T-helper 9 cell (primary cell): ENCODE measurements around the gene CHKA.
A peak's percentile ranks its signal among the peaks of the same experiment; 100 is the strongest.

ENCODE experiments used
- DNase-seq: peaks from one replicate; pipeline ENCODE4 v3.0.0-alpha.2; 2020
- total RNA-seq, 2 donors: gene quantifications; one replicate each; lab custom pipeline; 2026; lab: John Stamatoyannopoulos, UW

Gene CHKA
- 8.3 to 8.7 reads per million in 2 donors for total RNA-seq

DNA sequence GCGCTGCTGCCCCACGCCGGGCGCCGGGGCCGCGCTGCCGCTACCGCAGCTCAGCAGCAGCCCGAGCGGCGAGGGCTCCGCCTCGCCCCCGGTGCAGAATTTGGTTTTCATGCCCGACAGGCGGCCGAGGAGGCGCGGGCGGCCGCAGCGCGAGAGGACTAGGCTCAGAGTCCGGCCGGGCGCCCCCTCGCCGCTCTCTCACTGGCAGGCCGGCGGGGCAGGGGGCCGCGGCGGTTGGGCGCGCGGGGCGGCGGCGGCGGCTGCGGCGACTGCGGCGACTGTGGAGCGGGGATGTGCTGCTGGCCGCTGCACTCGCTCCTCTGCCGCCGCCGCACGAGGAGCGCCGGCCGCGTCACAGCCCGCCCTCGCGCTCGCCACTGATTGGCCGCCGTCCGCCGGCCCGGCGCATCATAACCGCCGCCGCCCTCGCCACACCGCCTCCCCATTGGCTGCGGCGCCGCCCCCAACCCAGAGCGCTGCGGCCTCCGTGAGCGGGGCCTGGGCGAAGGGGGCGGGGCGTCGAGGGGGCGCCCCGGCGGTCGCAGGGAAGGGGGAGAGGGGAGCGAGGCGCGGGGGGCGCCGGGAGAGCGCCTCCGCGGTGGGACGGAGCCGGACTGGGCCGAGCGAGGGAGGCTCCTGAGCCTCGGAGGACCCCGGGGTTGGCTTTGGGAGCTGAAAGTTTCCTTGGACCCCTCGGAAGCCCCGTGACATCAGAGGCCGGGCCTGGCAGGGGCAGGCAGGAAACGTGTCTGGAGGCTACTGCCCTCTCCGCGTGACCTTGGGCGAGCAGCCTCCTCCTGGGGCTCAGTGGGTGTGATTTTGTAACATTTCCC lies at the start of gene CHKA:
Gene CHKA (minus strand): TSS at position 322 of the 833 bp plus-strand sequence. CDS start 211 bp downstream, at position 111.
- DNase-seq, result peak; percentile 72

DNA sequence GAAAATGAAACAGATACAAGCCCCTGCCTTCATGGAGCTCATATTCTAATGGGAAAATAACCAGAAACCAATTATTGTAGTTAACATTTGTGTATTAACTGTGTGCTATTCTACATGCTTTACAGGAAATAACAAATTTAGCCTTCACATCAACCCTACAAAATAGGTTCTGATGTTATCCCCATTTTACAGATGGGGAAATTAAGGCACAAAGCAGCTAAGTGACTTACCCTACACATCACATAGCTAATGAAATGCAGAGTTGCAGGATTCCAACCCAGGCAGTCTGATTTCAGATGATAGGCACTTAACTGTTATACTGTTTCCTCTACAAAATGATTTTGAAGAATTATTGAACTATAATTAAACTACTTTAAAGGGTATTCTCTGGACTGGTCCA lies 48.3 kb upstream of the CHKA start:
- DNase-seq, result no peak

DNA sequence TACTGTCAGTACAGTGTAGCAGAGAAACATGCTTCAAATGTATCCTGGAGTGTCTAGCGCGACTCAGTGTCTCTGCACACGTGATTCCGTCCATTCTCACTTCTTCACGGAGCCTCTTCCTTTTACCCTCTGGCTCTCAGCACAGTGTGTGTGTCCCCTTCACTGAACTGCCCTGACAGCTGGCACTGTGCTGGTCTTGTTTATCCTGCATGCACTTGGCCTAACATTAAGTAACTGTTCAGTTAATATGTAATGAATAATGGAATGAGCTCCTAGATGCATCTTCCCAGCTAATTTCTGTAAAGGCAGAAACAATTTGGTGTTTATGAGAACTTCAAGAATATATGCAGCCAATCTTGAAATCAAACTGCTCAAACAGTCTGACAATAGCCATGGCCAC lies 47.5 kb upstream of the CHKA start:
- DNase-seq, result no peak

DNA sequence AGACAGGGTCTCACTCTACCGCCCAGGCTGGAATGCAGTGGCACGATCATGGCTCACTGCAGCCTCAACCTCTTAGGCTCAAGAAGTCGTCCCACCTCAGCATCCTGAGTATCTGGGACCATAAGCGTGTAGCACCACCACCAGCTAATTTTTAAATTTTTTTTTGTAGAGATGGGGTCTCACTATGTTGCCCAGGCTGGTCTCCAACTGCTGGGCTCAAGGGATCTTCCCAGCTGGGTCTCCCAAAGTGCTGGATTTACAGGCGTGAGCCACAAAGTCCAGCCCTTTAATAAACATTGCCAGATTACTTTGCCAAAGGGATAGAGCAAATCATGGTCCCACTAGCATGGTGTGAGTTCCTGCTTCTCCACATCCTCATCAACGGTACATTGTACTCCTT lies 46.3 kb upstream of the CHKA start:
- no peak for DNase-seq

DNA sequence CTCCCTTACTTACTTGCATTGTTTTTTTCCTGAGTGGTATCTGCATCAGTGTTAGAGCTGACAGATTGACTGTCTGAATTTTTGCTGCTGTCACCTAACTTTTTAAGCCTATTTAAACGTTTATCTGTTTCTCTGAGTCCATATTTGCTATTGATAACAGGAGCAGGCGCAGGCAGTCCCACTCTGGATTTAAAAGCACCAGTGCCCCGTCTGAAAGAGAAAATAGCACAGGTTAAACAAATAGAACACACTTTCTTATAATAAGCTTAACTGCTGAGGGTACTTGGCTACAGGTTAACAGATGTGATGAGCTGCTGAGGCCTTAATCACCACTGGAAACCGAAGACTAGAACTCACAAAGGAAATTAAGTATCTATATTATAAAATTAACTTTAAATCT lies 45.8 kb upstream of the CHKA start:
- DNase-seq, result no peak

DNA sequence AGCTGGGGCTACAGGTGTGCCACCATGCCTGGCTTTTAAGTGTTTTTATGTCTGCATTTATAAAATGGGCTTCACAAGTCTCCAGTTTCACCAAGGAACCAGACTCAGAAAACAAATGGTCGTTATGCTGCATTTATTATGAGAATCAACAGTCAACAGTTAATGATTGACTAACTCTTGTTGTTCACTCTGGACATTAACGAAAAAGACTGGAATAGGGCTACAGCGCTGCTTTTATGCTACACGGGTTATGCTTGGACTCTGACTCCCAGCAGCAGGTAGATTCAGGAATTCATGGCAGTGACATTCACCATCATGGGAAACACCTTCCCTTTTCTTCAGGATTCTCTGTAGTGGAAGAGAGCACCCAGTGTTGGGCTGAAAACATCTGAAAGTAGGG lies 44.4 kb upstream of the CHKA start:
- no peak for DNase-seq

DNA sequence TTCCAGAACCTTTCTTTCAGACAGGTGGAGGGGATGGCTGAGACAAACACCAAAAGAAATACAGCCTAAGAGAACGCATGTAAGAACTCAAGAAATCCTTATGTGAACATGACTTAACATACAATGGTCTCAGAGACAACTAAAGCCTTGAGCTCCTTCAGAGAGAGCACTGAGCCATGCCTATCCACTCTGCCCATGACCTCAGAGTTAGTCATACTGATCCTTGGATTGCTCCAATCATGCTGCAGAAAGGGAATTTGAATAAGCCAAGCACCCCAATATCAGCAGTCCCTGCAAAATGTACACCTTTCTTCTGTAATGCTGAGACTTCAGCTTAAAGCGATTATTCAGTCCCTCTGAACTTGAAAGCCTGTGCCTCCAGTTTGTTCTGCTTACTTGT lies 43.2 kb upstream of the CHKA start:
- no peak for DNase-seq

DNA sequence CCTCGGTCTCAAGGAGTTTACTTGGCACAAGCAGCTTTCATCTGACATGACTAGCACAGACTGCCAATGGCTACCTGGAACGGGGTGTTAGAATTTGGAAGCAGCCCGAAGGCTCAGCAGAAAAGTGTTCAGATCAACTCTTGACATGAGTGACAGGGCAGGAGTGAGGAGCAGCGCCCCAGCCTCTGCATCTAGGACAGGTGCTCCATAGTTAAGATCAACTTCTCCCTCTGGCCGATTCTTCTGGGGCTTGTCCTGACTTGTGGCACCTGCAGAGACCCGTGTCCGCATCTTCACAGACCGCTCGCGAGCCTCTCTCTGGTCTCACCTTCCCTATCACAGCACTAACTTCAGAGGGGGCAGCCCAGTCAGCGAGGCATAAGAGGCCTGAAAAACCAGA lies 42.5 kb upstream of the CHKA start:
- no peak for DNase-seq

DNA sequence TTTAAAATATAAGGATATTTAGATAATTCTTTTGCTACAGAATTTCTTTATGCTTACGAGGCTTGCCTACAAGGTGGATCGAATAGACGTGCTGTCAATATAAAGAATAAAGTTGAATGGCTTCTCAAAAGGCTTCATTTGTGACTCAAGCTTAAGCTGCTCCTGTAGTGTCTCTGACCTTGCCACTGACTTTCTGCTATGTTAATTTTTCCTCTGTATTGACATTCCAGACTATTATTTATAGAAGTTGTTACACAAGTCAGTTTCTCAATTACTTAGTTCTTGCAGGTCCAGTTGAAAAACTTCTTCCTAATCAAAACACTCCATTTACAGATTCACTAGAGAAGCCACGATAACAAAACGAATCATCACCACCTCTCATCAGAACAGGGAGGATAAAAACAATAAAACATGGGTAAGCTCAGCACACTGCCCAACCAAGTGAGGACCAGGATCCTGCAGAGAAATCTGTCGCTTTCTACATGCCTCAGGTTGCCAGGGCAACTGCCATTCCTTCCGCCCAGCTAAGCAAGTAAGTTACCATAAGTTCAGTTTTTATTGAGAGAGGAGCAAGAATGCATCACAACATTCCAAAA lies 39.0 kb upstream of the CHKA start:
- no peak for DNase-seq

DNA sequence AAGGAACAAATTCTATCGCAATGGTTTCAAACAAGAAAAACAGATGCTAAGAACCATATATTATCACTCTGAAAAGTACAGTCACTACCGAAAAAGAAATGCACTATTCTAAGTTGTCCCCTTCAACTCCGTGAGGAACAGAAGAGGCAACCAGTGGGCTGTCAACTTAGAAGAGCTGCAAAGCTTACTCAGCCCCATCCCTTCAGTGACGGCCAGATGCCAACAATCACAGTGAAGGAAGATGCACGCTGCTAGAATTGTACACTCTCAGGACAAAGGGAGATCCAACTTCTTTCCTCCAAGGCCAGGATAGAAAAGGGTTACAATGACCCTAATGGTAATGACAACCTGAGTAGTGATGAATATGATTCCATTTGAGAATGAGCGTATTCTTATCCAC lies 38.5 kb upstream of the CHKA start:
- DNase-seq, result no peak

DNA sequence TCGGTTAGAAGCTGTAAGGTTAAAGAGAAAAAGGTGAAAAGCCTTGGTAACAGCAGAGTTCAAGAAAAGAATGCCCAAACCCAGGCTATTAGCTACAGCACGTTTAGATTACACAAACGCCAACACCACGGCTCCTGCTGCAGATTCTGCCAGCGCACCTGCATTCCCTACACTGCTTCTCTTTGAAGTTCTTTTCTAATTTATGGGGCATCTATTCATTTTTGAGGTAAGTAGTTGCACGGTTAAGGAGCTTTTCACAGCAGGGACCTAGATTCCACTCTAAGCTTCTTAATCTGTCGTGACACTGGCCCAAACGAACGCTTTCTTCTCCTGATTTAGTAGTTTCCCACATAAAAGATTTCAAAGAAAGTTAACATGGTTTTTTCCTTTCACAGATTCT lies 38.0 kb upstream of the CHKA start:
- DNase-seq, result no peak

DNA sequence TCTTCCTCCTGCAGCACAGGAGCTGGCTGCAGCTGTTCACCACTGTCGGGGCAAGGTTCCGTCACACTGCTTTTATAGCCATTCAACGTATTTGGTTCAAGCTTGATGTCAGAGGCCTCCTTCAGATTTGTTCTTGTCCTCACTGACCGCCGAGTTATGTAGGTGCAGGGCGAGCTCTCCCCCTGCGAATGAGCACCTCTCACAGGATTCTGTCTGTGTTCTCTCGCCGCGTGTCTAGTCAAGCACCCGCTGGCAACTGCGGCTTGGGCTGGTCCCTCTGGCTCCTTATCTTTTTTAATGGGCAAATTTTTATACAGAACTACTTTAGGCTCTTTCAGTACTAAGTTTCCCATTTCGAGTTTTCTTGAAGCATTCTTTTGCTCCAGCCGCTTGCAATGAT lies 37.4 kb upstream of the CHKA start:
- DNase-seq, result no peak

DNA sequence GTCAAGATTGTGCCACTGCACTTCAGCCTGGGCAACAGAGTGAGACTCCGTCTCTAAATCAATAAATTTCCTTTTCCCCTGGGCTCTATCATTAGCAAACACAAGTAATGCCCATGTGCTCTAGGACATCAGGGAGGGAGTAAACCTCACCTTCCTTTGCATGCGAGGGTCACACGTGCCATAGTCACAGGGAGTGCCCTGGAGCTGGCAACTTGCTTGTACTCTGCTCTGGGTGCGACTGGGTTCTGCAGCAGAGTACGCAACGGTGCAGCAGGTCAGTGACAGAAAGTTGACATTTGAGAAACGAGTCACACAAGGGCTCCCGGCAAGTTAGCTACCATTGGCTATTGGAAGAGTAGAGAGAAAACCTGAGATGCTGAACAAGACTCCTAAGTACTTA lies 32.6 kb upstream of the CHKA start:
- no peak for DNase-seq

DNA sequence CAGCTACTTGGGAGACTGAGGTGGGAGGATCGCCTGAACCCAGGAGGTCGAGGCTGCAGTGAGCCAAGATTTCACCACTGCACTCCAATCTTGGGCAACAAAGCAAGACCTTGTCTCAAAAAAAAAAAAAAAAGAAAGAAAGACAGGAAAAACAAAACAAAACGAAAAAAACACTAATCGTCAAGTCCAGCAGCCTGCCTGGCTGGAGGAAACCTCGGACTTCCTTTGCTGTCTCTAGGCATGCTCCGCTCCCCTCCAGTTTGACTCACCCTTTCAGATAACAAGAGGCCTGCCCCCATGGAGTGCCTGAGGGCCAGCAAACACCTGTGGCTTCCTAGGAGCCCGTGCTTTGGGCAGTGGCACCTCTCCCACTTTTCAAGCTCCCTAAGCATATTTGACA lies 28.8 kb upstream of the CHKA start:
- no peak for DNase-seq

DNA sequence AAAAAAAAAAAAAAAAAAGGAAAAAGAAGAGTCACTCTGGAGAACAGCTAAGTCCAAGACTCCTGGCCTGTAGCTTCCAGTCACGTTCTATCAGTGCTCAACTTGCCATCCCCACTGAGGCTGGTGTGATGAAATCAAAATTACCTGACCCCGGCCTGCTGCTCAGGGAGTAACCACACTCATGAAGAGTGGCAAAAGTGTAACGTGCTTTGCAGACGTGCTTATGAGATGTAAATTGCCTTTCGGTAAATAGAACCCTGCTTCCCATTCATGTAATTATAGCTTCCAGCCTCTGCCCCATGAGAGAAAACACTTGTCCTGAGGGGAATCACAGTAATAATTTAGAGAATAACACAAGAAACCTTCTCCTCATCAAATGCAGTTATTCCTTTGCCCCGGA lies 28.2 kb upstream of the CHKA start:
- DNase-seq, result no peak

DNA sequence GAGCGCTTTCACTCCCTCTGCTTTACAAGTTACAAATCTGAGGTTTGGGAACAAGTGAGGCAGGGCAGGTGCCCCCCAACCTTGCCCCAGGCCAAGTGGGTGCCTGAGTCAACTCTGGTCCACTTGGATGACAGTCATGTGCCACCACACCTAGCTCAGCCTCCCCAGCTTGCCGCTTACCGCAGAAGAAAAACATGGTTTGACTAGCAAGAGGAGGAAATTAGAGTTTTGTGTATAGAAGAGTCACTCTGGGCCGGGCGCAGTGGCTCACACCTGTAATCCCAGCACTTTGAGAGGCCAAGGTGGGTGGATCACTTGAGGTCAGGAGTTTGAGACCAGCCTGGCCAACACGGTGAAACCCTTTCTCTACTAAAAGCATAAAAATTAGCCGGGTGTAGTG lies 27.7 kb upstream of the CHKA start:
- no peak for DNase-seq

DNA sequence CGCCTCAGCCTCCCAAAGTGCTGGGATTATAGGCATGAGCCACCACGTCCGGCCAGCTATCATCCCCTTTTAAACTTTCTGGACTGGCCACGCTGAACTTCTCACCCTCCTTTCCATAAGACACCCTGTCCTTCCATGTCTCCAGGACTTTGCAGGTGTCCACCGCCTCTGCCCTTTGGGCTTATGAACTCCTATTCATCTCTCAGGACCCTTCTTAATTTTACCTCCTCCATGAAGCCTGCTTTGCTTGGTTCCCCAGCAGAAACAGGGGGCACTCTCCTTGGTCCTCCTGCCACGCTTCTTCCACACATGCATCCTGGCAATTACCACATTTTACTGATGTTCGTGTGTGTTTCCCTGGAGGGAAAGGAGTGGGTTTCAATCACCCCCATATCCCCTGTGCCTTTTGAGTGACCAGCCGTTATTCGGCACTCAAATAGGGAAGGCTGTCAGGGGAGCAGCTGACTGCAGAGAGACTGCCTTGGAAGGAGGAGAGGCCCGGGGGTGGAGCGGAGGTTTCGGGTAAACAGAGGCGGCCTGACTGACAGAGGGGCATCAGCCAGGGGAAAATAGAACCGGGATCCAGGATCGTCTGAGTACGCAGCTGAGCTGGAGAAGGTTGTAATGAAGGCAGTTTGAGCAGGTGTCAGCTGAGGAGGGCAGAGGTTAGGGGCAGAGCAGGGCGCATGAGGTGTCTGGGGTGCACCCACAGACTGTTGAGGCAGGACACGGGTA lies 27.1 kb upstream of the CHKA start:
- DNase-seq, result no peak

DNA sequence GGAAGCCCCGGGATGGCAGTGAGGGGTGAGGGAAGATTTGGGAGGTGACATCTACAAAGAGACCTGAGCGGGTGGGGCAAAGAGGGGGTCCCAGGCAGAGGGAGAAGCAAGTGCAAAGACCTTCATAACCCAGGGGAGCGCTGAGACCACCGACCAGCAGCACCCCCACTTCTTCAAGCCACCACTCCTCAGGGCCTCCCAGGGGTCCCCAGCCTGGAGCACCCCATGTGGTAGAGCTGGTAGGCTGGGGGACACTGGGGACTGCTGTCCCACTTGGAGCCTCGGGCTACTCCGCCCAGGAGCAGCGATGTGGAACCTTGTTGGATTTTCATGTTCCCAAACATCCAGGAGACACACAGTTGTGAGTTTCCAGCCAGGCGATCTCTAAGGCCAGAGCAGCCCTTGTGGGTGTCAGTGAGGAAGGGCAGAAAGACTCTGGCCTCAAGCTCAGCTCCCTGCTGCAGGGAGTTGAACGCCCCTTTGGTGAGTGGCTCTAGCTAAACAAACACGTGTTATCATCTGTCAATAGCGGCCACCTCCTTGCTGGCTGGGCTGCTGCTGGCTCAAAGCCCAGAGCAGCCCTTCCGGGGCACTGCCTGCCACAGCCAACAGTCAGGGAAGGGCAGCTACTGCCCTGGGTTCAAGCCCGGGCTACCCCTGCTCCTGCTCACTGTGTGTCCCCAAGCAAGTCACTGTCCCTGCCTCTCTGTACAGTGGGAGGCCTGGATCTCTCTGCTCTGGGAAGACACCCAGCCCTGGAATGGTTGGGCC lies 25.7 kb upstream of the CHKA start:
- DNase-seq, result no peak

DNA sequence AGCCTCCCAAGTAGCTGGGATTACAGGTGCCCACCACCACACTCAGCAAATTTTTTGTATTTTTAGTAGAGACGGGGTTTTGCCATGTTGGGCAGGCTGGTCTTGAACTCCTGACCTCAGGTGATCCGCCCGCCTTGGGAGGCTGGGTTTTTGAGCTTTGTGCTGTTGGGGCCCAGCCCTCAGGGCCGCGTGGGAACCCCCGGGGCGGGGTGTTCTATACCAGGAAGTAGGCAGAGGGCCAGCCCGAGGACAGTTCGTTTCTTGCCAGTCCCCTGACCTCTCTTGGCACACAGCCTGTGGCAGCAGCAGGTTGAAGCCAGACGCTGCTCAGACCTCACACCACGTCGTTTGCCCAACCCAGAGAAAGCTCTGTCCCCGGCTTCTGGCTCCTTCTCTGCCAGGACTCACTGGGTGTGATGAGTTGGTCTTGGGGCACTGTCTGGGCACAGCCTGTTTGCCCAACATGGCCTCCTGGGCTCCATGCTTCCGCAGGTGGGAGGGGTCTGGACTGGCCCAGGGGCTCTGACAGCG lies 24.9 kb upstream of the CHKA start:
- DNase-seq, result no peak

DNA sequence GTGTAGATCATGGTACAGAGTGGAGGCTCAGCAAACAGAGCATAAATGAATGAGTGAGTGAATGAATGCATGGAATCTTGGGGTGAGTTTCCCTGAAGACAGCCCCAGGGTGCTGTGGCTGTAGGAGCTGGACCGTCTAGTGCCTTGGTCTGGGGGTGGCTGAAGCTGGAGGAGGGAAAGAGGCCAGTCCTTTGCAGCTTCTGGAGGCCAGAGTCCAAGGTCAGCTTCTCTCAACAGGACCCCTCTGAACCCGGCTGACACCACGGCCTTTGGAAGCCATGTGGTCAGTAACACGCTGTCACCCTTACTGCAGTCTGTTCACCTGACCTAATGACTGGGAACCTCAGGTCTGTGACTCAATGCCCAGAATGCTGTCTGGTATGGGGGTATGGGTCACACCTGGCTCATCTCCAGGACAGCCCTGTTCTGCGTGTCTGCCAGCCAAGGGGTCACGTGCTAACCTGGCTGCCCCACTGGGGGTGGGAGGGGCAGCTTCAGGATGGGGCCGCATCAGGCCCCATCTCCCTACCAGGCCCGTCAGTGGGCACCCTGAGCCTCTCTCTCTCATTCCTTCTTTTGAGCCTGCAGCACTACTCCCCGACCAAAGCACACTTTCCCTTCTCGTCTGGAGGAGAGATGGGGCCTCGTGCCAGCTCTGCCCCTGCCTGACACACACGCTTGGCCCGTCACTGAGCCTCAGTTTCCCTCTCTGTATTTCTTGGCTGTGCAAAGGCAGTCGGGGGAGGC lies 24.1 kb upstream of the CHKA start:
- no peak for DNase-seq

DNA sequence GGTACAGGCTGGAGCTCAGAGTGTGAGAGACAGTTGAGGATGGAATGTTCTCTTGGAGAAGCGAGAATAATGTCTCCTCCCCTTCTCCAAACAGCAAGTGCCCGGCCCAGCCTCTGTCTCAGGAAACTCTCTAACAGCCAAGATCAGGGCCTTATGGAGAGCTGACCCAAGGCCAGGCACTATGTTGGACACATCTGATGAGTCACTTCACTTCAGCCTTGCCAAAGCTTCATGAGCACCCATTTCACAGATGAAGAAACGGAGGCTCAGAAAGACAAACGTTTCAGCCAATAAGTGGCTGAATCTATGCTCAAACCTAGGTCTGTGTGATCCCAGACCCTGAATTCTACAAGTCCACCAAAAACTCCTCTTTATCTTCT lies 22.1 kb upstream of the CHKA start:
- DNase-seq, result no peak
